Colonic mucosa (tissue), 4 donors: Measurements from ENCODE around the gene TMEM256. TPM values are rescaled to one million over a fixed set of nuclear protein-coding genes. Genes with fewer than 3 reads are reported as not detected.

Experiments used
- DNase-seq: peaks from one replicate; pipeline ENCODE4 v3.0.0-alpha.2; 2020
- H3K27ac ChIP-seq: fragments of 200-600 bp; one replicate; pipeline ENCODE4 v1.8.0; 2021
- H3K27me3 ChIP-seq: fragments of 200-600 bp; one replicate; pipeline ENCODE4 v1.8.0; 2021
- H3K36me3 ChIP-seq: fragments of 200-600 bp; one replicate; pipeline ENCODE4 v1.8.0; 2021
- H3K4me1 ChIP-seq: fragments of 200-600 bp; one replicate; pipeline ENCODE4 v1.8.0; 2021; ENCODE audit warnings: mild to moderate bottlenecking
- H3K4me3 ChIP-seq: fragments of 200-600 bp; one replicate; pipeline ENCODE4 v1.8.0; 2021
- H3K9ac ChIP-seq, 2 donors: one replicate each; pipeline ENCODE4 v1.7.0; 2013; ENCODE audit warnings: control low read depth in 2 of 2, low read depth in 2 of 2, low read length in 2 of 2
- H3K9me3 ChIP-seq: fragments of 200-600 bp; one replicate; pipeline ENCODE4 v1.8.0; 2021
- CTCF ChIP-seq: fragments of 200-600 bp; IDR thresholded peaks from one replicate; pipeline ENCODE4 v1.8.0; 2022; ENCODE audit warnings: antibody characterized with exemption, mild to moderate bottlenecking
- intact Hi-C: fragments of 100-400 bp; cut with DNase I; formaldehyde crosslinking; loops from one replicate; pipeline ENCODE4 v1.14.1; 2022
- total RNA-seq, 2 donors: library from RNA; stranded (reverse); fragmentation: NEBNext Ultra II Directional in 1 of 2; extraction: Animal tissue kit (Norgen Biotek cat#: 25700) in 1 of 2; gene quantifications; one replicate each; pipeline ENCODE4 v1.2.1, GENCODE V29; 2021
- donor health status: healthy.
- donor health status: DM: no; HTN: no; CAD: no.
- donor health status: DM: no; HTN: no; CAD: no.

The TMEM256 gene
- total RNA-seq, 2 donors from 2014 or later = 88.2 to 101 TPM

GRCh38 chr17:7382901-7383300, 21.0 kb downstream of the TMEM256 start:
- DNase-seq = no peak
- H3K9me3 ChIP-seq = no peaks in the 10 kb centered on the region
- no peak for TF ChIP-seq CTCF
- no peaks in the 10 kb centered on the region for H3K27me3 ChIP-seq
- no peaks in the 10 kb centered on the region for H3K36me3 ChIP-seq
- no peaks in the 10 kb centered on the region for H3K4me1 ChIP-seq
- intact Hi-C loops = no loop called here
- H3K27ac ChIP-seq = no peak overlapping the region
- no peak overlapping the region for H3K9ac ChIP-seq
- H3K4me3 ChIP-seq = no peak overlapping the region

DNA sequence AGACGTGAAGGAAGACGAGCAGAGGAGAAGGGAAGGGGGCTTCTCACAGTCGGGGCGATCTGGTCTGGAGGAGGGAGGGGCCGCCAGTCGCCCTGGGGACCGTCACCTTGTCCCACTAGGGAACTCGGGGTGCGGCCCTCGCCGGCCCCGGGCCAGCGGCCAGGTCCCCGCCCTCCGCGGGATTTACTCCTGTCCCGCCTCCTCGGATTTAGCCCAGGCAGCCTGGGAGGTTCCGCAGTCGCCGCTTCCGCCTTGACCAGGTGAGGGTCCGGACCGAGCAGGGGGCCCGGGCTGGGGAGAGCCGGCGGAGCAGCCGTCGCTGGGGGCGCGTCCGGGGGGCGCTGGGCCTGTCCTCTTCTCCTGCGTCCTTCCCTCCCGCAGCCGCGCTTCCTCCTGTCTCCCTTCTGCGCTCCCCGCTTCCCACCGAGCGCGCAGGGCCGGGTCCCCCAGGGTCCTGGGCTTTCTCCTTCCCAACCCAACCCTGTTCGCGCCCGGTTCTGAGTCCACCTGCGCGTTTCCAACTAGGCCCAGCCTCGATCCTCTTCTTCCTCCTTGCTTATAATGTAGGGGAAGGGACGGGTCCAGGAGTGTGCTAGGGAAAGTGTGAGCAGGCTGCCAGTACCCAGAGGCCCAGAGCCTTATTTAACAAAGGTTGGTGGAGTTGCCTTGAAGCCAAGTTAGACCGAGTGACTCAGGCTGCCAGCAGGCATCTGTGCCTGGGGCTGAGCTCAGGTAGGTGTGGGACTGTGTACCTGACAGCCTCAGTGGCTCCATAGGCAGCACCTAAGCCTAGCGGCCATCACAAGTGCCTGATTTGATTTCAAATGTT, 22.8 kb downstream of the TMEM256 start, which contains the start of gene TNK1:
Gene TNK1, plus strand, starts transcription at position 235 of the 829 bp plus-strand sequence. CDS start 1,838 bp downstream, outside the sequence.
- Histone ChIP-seq H3K4me3 (peak within 1 kb of the TSS; percentile 61), H3K9me3 (no peaks in the 10 kb centered on the region), H3K4me1 (no peaks in the 10 kb centered on the region), H3K36me3 (no peaks in the 10 kb centered on the region), H3K27me3 (no peaks in the 10 kb centered on the region), H3K9ac (peak within 1 kb of the TSS; percentile 77 to 93), H3K27ac (peak within 1 kb of the TSS; percentile 67)
- intact Hi-C loops = no loop called here
- peak; percentile 90 for DNase-seq
- no peak for TF ChIP-seq CTCF

DNA sequence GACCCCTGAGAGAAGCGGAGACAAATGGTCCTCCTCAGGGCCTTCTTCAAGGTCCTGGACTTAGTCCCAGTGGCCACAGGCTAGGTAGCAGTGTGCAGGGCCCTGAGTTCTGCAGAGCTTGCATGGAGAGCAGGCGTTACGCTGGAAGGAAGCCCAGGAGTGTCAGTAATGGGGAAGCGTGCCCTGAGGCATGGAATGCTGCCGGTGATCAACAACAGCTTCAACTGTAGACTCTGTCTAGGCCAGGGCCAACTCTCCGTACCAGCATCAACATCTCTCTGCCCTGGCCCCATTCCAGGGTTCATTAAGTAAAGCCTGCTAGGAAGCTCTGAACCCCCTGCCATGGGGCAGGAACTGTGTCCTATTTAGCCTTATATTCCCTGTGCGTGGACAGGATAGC, 23.6 kb downstream of the TMEM256 start:
- no peaks in the 10 kb centered on the region for H3K4me1 ChIP-seq
- H3K4me3 ChIP-seq = peak overlapping the region; percentile 61
- no peaks in the 10 kb centered on the region for H3K9me3 ChIP-seq
- H3K27ac ChIP-seq = no peak overlapping the region
- TF ChIP-seq CTCF = no peak
- intact Hi-C loops = no loop called here
- peak overlapping the region in 1 of 2 donors; percentile 93 for H3K9ac ChIP-seq
- H3K27me3 ChIP-seq = no peaks in the 10 kb centered on the region
- peak; percentile 52 for DNase-seq
- no peaks in the 10 kb centered on the region for H3K36me3 ChIP-seq

DNA sequence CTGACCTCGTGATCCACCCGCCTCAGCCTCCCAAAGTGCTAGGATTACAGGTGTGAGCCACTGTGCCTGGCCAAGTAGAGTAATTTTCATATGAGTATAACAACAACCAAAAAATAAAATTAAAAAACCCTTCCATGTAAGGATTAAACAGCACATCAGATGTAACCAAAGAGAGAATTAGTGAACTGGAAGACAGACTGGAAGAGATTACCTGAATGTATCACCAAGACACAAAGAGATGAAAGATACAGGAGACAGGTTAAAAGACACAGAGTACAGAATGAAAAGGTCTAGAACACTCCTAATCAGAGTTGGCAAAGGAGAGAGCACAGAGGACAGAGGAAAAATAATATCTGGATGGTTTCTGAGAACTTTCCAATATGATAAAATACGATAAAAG, 24.8 kb downstream of the TMEM256 start:
- DNase-seq = no peak
- intact Hi-C loops = no loop called here

GRCh38 chr17:7374353-7374752, 29.5 kb downstream of the TMEM256 start:
- no peak overlapping the region for H3K9ac ChIP-seq
- intact Hi-C loops = no loop called here
- no peaks in the 10 kb centered on the region for H3K27me3 ChIP-seq
- no peaks in the 10 kb centered on the region for H3K9me3 ChIP-seq
- H3K27ac ChIP-seq = no peak overlapping the region
- TF ChIP-seq CTCF = no peak
- H3K4me1 ChIP-seq = no peaks in the 10 kb centered on the region
- no peak overlapping the region for H3K4me3 ChIP-seq
- no peaks in the 10 kb centered on the region for H3K36me3 ChIP-seq
- DNase-seq = no peak

More for the DNA sequence above, 24.8 kb downstream of the TMEM256 start:
- H3K9me3 ChIP-seq = no peaks in the 10 kb centered on the region
- no peak overlapping the region for H3K9ac ChIP-seq
- no peaks in the 10 kb centered on the region for H3K27me3 ChIP-seq
- H3K36me3 ChIP-seq = no peaks in the 10 kb centered on the region
- H3K4me1 ChIP-seq = no peaks in the 10 kb centered on the region
- H3K27ac ChIP-seq = no peak overlapping the region
- H3K4me3 ChIP-seq = no peak overlapping the region
- TF ChIP-seq CTCF = no peak
